OCI-LY3 (cell line): ENCODE data around the gene CMTR2.
"Not testable (repeated sequence)": the region's sequence is repeated elsewhere in the genome, so short reads cannot be mapped to it uniquely, and the experiment has no call there.

ENCODE experiments used
- EZH2phosphoT487 ChIP-seq: fragments of 200-600 bp; shearing (Covaris generic); IDR thresholded peaks from 2 replicates; pipeline ENCODE4 v1.6.1; 2018; ENCODE audit warnings: antibody characterized with exemption, mixed run types, low read depth
- TF ChIP-seq, protein P1 (sequence below): fragments of 200-600, 300-600 bp; sonication (generic); IDR thresholded peaks from 2 replicates; pipeline ENCODE4 v1.5.1; 2014; ENCODE audit warnings: antibody characterized with exemption, low read length, low read depth

- TF ChIP-seq, protein P1, sequence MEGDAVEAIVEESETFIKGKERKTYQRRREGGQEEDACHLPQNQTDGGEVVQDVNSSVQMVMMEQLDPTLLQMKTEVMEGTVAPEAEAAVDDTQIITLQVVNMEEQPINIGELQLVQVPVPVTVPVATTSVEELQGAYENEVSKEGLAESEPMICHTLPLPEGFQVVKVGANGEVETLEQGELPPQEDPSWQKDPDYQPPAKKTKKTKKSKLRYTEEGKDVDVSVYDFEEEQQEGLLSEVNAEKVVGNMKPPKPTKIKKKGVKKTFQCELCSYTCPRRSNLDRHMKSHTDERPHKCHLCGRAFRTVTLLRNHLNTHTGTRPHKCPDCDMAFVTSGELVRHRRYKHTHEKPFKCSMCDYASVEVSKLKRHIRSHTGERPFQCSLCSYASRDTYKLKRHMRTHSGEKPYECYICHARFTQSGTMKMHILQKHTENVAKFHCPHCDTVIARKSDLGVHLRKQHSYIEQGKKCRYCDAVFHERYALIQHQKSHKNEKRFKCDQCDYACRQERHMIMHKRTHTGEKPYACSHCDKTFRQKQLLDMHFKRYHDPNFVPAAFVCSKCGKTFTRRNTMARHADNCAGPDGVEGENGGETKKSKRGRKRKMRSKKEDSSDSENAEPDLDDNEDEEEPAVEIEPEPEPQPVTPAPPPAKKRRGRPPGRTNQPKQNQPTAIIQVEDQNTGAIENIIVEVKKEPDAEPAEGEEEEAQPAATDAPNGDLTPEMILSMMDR = not testable (repeated sequence)
- not testable (repeated sequence) for TF ChIP-seq EZH2phosphoT487
Measured at GRCh38 chr16:71292095-71292494, 2.9 kb upstream of the CMTR2 start.
